Measurements from ENCODE around the gene COIL. TPM values are rescaled to one million over a fixed set of nuclear protein-coding genes. Genes with fewer than 3 reads are reported as not detected.
A peak's percentile ranks its signal among the peaks of the same experiment; 100 is the strongest.

Gene COIL
- total and polyA plus RNA-seq, 2 donors (not counting 3 experiments of a cell fraction or from before 2014, with no cell fraction given) = 4.2 to 20.6 TPM

DNA sequence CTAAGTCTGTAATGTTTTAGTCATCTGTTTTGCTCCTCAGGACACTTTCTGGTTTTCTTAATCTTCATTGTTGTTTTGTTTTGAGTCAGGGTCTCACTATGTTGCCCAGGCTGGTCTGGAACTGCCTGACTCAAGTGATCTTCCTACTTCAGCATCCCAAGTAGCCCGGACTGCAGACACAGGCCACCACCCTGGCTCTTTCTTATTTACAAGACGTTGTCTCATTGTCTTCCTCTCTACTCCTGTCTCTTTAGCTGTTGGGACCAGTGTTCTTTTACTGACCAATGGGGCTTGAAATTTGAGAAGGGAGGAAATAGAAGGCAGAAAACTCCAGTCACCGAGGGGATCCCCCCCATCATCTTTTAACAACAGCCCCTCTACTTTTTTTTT lies 18.2 kb upstream of the COIL start:
- Histone ChIP-seq H3K79me2 (ENCODE audit: control insufficient read depth, insufficient read depth, low read length) (no peaks in the 10 kb centered on the region), H3K9ac (replicated peaks; ENCODE audit: extremely low read depth, insufficient read depth, low read length) (no peak overlapping the region)

More for the DNA sequence above, 18.2 kb upstream of the COIL start:
- peaks cover 14% of the 10 kb centered on the region for H3K4me1 ChIP-seq (ENCODE audit: control insufficient read depth, extremely low read depth, insufficient read depth, low read length)
- no peak overlapping the region for H3K27ac ChIP-seq (ENCODE audit: insufficient read depth, low read depth, low read length)
- POLR2A ChIA-PET = interaction anchor here (0.6 kb wide), 1 partner anchor 69 kb away, joined by 10 read pairs; no protein-coding TSS in a partner anchor
- no peaks in the 10 kb centered on the region for H3K9me1 ChIP-seq (replicated peaks; ENCODE audit: control insufficient read depth, extremely low read depth, insufficient read depth, low read length)
- intact Hi-C loops (cut with micrococcal nuclease) (loop anchor here (2.0 to 5.0 kb wide), 2 partner anchors 26 to 108 kb away; partner anchors contain the start of gene AKAP1), dilution Hi-C loops (cut with MboI; ENCODE audit: extremely low pct_ligation_motif_present, low sequenced_read_pairs) (no loop called here)
- CTCF ChIA-PET = interaction anchor here (1.6 to 2.5 kb wide), 2 partner anchors 11 to 199 kb away, joined by 3 to 13 read pairs; no protein-coding TSS in a partner anchor
- no peaks in the 10 kb centered on the region for H3K36me3 ChIP-seq (ENCODE audit: control insufficient read depth in 2 of 2, extremely low read depth in 1 of 2, insufficient read depth in 2 of 2, low read length in 2 of 2)
- no peak overlapping the region for H3K4me2 ChIP-seq (ENCODE audit: insufficient read depth, low read length)
- DNase-seq (ENCODE audit: low read depth, low spot score) = no peak
- FAIRE-seq = no peak
- no peaks in the 10 kb centered on the region for H3K9me3 ChIP-seq (replicated peaks; ENCODE audit: control insufficient read depth, insufficient read depth, low read length)
- peaks cover 0 to 4% of the 10 kb centered on the region in 2 experiments for H3K27me3 ChIP-seq (ENCODE audit: control insufficient read depth in 2 of 2, insufficient read depth in 2 of 2, low read length in 2 of 2)
- H2AFZ ChIP-seq (ENCODE audit: low read depth, low read length) = peak overlapping the region; percentile 25
- H3K4me3 ChIP-seq (replicated peaks in 1 of 3; ENCODE audit: insufficient read depth in 1 of 3, low read depth in 1 of 3, low read length in 3 of 3) = no peak overlapping the region
- no peaks in the 10 kb centered on the region for H4K20me1 ChIP-seq (replicated peaks; ENCODE audit: control insufficient read depth, extremely low read depth, insufficient read depth, low read length)
- BruUV-seq (replicated peaks) = no TSS peak
- TF ChIP-seq EZH2 (IDR thresholded peaks at IDR 0.05; ENCODE audit: borderline replicate concordance, low read depth, low read length, severe bottlenecking) (no peak), POLR2A (IDR thresholded peaks at IDR 0.05; ENCODE audit: low read depth, low read length) (no peak), MYC (IDR thresholded peaks at IDR 0.05; ENCODE audit: low read depth, low read length) (no peak), POLR2AphosphoS5 (IDR thresholded peaks at IDR 0.05; ENCODE audit: insufficient read depth, low read depth, low read length) (no peak), JUN (IDR thresholded peaks at IDR 0.05; ENCODE audit: borderline replicate concordance, insufficient read depth, insufficient read length, low read depth) (no peak)
- TF ChIP-seq, protein P1, sequence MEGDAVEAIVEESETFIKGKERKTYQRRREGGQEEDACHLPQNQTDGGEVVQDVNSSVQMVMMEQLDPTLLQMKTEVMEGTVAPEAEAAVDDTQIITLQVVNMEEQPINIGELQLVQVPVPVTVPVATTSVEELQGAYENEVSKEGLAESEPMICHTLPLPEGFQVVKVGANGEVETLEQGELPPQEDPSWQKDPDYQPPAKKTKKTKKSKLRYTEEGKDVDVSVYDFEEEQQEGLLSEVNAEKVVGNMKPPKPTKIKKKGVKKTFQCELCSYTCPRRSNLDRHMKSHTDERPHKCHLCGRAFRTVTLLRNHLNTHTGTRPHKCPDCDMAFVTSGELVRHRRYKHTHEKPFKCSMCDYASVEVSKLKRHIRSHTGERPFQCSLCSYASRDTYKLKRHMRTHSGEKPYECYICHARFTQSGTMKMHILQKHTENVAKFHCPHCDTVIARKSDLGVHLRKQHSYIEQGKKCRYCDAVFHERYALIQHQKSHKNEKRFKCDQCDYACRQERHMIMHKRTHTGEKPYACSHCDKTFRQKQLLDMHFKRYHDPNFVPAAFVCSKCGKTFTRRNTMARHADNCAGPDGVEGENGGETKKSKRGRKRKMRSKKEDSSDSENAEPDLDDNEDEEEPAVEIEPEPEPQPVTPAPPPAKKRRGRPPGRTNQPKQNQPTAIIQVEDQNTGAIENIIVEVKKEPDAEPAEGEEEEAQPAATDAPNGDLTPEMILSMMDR (IDR thresholded peaks at IDR 0.05; ENCODE audit: extremely low read depth in 1 of 2, insufficient read depth in 1 of 2, low read depth in 1 of 2, low read length in 2 of 2) = no peak
